NCI-H1436 treated with DMSO at 0.1 percent for 48 hours (cell line): ENCODE measurements around the gene PISD.
"Not testable (repeated sequence)": the region's sequence is repeated elsewhere in the genome, so short reads cannot be mapped to it uniquely, and the experiment has no call there.

Source experiments
- DNase-seq: peaks from one replicate; lab custom pipeline; 2025; lab: John Stamatoyannopoulos, UW

The PISD gene

GRCh38 chr22:31607696-31608095, 54.3 kb downstream of the PISD start:
- no peak for DNase-seq

DNA sequence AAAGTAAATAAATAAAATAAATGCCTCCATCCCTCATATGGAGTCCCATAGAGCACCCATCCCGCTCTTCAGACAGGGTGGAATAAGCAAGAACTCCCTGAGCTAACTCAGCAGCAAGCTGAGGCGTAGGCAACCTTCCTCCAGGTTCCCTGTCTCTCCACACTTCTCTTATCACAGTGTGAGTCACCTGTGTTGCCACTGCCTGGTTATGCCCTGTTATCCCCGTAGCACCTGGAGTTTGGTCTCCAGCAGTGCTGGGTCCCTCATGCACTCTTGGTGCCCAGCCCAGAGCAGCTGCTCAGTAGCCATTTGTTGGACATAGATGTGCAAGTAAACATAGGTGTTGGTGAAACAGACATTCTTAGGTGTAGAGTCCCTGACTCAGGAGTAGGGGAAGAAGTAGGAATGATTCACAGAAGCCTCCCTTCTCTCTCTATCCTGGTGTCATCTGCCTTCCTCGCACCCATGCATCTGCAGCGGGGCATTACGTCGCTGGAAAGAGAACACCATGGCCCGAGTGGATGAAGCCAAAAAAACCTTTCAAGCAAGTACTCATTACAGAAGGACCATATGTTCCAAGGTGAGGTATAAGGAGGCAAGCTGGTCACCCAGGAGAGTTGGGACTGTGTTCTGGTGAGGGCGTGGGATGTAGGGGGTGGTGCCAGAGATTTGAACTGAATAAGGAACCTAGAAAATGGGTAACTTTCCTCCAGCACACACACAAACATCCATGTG, 56.0 kb downstream of the PISD start:
- DNase-seq: no peak

GRCh38 chr22:31604746-31605705, 57.0 kb downstream of the PISD start:
- DNase-seq: no peak

- DNase-seq: no peak
These were observed 57.8 kb downstream of the PISD start for GRCh38 chr22:31604137-31604705.

- no peak for DNase-seq
These were observed 58.4 kb downstream of the PISD start for GRCh38 chr22:31603574-31603973.

DNA sequence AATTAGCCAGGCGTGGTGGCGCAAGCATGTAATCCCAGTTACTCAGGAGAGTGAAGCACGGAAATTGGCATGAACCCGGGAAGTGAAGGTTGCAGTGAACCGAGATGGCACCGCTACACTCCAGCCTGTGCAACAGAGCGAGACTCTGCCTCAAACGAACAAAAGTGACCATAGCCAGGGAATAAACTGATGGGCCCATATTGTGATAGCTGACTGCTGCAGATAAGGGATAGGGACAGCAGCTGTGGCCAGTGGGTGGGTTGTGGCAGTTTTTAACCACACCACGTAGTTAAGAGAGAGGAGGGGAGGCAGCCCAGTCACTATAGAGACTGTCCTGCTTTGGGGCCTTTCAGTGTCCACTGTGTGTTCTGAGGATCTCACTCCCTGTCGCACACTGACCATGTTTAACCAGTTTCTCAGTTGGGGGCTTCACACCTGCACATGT, 58.9 kb downstream of the PISD start:
- DNase-seq: no peak

DNA sequence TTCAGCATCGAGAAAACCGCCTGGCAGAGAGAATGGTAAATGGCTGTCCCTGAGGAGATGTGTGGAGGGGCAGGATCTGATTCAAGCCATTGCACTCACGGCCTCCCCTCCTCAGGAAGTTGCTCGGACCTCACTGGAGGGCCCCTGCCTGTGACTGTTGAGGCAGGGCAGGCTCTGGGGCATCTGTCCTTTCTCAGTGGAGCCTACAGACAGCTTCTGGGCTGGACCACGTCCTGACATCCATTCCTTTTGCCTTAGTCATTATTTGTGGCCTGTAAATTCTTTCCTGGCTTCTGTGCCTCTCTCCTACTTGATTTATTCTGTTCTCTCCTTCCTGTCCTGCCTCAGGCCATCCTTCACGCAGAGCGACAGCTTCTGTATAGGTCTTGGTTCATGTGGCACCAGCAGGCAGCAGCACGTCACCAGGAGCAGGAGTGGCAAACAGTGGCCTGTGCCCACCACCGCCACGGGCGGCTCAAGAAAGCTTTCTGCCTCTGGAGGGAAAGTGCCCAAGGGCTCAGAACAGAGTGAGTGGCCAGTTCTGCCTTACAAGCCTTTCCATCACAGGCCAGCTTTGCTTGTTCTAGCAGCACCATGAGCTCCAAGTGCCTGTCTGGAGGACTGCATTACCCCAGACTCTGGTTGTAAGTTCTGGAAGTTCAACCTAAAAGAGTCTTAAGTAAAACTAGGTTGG, 59.6 kb downstream of the PISD start:
- DNase-seq: no peak

DNA sequence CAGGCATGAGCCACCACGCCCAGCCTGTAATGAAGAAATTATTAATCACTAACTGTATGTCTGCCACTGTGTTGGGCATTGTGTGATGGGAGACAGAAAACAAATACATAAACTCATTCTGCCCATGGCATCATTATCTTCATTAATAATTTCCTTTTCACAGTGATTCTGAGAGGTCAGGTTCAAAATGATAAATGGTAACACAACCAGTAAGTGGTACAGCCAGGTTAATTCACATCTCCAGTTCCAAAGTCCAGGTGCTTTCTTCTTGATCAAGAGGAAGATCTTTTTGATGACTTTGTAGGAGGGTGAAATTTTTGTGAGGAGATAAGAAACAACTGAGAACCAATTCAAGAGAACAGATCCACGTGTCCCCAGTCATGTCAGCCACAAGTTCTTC, 66.7 kb downstream of the PISD start:
- no peak for DNase-seq

DNA sequence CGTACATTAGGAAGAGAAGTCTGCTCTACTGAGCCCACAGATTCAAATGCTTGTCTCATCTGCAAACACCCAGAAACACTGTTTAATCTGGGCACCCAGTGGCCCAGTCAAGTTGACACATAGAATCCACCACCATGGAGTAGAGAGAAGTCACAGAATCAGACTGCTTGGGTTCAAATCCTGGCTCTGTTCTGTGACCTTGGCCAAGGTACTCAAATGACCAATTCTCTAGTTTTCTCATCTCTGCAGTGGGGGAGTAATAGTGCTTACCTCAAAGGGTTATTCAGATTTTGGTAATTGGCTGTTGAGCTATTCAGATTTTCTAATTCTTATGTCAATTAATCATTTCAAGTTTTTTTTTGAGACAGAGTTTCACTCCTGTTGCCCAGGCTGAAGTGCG, 71.9 kb downstream of the PISD start:
- not testable (repeated sequence) for DNase-seq

DNA sequence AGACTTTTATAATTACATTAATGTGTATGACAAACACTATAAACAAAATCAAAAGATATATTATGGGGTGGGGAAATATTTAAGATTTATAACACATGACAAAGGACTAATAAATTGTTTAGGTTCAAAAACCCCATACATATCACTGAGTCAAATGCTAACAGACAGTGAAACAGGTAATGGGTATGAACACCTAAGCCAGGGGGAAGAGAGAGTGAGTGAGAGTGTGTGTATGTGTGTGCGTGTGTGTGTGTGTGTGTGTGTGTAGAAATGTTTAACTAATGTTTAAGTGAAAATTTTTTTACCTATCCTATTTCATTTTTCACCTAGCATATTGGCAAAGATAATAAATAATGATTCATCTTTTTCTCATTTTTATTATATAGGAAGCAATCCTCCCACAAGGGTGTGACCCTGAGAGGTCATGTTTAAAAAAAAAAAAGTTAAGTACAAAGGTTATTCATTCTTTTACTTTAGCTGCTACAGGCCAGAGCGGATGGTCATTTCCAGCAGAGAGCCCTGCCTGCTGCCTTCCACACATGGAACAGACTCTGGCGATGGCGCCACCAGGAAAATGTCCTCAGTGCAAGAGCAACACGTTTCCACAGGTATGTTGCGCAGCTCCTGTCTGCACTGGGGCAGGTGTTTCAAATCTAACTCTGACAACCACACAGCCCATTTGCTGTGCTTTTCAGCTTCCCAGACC, 72.9 kb downstream of the PISD start:
- DNase-seq: no peak

- no peak for DNase-seq
These were observed 75.7 kb downstream of the PISD start for GRCh38 chr22:31586137-31586920.

GRCh38 chr22:31585161-31585859, 76.7 kb downstream of the PISD start:
- no peak for DNase-seq

DNA sequence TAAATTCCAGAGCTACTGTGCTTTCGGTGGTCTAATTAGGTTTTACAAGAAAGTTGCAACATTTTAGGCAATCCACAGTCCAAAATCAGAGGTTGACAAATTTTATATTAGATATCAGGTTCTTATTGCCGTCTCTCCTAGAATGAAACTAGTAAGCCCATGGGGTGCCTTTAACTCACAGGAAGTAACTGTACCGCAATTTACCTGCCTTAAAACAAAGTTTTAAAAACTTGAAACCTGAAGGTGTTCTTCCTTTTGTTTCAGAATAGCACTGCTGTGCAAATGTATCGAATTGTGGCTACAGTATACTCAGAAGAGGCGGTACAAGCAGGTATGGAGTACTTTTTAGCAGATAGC, 77.2 kb downstream of the PISD start:
- DNase-seq: no peak

DNA sequence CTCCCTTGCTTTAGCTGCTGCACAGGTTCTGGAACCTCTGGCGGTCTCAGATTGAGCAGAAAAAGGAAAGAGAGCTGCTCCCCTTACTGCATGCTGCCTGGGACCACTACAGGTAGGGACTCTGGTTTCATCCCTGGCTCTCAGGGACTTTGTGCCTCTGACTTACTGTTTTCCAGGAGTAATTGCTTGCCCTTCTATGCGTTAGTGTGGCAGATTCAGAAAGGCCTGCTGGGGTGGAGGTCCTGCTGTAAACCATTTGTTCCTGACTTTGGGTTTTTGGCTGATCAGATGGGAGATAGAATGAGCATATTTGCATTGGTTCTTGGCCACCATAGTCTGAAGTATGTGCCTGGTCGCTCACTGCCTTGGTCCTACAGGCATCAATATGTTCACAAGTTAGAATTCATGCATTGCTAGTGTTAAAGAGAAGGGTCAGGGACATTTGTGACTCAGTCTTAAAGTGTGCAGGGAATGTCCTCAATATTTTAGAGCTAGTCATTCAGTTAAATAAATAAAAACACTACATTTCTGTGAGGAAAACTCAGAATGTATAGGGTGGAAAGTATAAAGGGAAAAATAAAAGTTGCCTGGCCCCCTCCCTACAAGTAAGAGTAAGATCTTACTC, 78.0 kb downstream of the PISD start:
- DNase-seq: no peak

DNA sequence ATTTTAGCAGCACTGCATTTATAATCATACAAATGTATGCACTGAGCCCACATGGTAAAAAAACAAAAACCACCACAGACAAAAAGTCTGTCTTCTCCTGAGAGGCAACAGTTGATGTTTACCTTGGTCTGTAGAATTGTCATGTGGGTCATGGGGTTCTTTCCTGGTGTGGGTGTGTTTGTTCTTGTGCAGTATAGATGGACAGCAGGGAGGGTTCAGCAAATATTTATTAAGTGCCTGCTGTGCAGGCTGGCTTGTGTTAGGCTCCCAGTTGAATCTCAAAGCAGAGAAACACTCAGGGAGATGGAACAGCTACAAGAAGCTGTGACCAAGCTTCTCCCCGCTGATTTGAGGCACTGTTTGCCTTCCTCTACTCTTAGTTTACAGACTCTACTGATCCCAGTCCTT, 82.2 kb downstream of the PISD start:
- no peak for DNase-seq

- DNase-seq: no peak
These were observed 83.8 kb downstream of the PISD start for GRCh38 chr22:31578171-31578570.

- DNase-seq: no peak
These were observed 84.3 kb downstream of the PISD start for GRCh38 chr22:31577711-31578110.

DNA sequence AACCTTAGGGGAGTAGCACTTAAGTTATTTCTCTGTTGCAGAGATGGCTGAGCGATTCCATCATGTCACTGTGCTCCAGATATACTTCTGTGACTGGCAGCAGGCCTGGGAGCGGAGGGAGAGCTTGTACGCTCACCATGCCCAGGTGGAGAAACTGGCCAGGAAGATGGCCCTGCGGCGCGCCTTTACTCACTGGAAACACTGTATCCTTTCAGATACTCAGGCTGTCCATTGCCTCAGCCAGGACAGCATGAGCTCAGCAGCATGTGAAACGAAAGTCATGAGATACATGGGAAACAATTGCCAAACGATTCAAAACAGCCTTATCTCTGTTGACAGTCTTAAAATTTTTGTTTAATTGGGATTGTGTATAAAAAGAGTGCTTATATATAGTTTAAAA, 86.8 kb downstream of the PISD start:
- no peak for DNase-seq

DNA sequence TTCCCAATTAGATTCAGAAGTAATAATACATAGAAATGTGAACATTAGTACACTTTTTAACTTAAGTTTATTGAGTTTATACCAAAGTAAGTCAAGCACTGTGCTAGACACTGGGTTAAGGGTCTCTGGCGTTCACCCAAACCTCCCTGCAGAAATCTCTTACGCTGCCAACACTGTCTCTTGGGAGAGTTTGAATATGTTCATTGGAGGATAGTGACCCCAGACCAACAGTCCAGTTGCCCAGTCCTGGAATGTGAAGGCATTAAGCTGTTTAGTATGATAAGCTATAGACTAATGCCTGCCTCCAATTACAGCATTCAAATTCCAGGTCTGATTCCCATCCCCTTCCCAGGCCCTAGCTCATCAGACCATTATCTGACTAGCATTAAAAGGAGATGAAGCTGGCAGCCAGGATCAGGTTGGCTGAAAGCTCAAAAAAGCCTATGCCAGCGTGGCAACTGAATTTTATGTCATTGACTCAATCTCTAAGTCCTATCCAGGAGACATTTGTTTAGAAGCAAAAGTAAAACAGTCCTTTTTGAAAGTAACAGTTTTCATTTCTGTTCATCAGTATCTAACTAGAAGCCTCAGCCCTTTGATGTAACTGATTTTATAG, 87.9 kb downstream of the PISD start:
- no peak for DNase-seq
